SK-N-SH (cell line): ENCODE results near the gene DHPS. TPM values are rescaled to one million over a fixed set of nuclear protein-coding genes. Genes with fewer than 3 reads are reported as not detected.

ENCODE experiments used
- CTCF ChIA-PET: fragments of 300-600, 350-600 bp; formaldehyde crosslinking; extraction: SDS; loops from one replicate; lab custom pipeline; 2021; lab: Yijun Ruan, JAX
- POLR2A ChIA-PET: fragments of 350-600 bp; sonication (Branson Sonifier 250); formaldehyde crosslinking; extraction: SDS; loops from one replicate; lab custom pipeline; 2020; ENCODE audit warnings: antibody characterized with exemption, inconsistent platforms; lab: Yijun Ruan, JAX
- DNase-seq: peaks from one replicate; pipeline ENCODE4 v3.0.0; 2012
- H2AFZ ChIP-seq: fragments of 200-600 bp; sonication (generic); 2 replicates; pipeline ENCODE4 v1.8.1; 2016; ENCODE audit warnings: antibody characterized with exemption, mild to moderate bottlenecking, low read depth
- H3F3A ChIP-seq: fragments of 200-600 bp; sonication (generic); replicated peaks from 2 replicates; pipeline ENCODE3; 2016; ENCODE audit warnings: antibody characterized with exemption, mild to moderate bottlenecking; ENCODE audit not compliant: insufficient read depth
- H3K27ac ChIP-seq, 2 experiments: fragments of 200-500 bp in 1 of 2; fragments of 200-600 bp in 1 of 2; sonication (Bioruptor generic) in 1 of 2; sonication (generic), shearing (Covaris generic) in 1 of 2; 2 replicates each; pipeline versions ENCODE4 v1.5.1 to v1.6.1; 2014 to 2016; ENCODE audit warnings: low read depth in 2 of 2, inconsistent platforms in 1 of 2, low read length in 1 of 2, mild to moderate bottlenecking in 1 of 2, mixed read lengths in 1 of 2
- H3K27me3 ChIP-seq: fragments of 200-600 bp; sonication (generic), shearing (Covaris generic); 2 replicates; pipeline ENCODE4 v1.6.1; 2016; ENCODE audit warnings: mixed run types; ENCODE audit not compliant: insufficient read depth
- H3K36me3 ChIP-seq, 2 experiments: fragments of 200-500 bp in 1 of 2; fragments of 200-600 bp in 1 of 2; sonication (Bioruptor generic) in 1 of 2; sonication (generic) in 1 of 2; replicated peaks in 1 of 2; 2 replicates each; pipeline versions ENCODE3 to v1.5.1; 2014 to 2016; ENCODE audit warnings: low read length in 1 of 2, mild to moderate bottlenecking in 1 of 2; ENCODE audit not compliant: insufficient read depth in 2 of 2, control insufficient read depth in 1 of 2
- H3K4me1 ChIP-seq, 2 experiments: fragments of 200-500 bp in 1 of 2; fragments of 200-600 bp in 1 of 2; sonication (Bioruptor generic) in 1 of 2; sonication (generic), shearing (Covaris generic) in 1 of 2; 2 replicates each; pipeline versions ENCODE4 v1.5.1 to v1.6.1; 2014 to 2016; ENCODE audit warnings: low read depth in 1 of 2, low read length in 1 of 2, mixed run types in 1 of 2; ENCODE audit not compliant: insufficient read depth in 2 of 2, control insufficient read depth in 1 of 2
- H3K4me2 ChIP-seq: fragments of 200-600 bp; sonication (generic), shearing (Covaris generic); 2 replicates; pipeline ENCODE4 v1.6.1; 2017; ENCODE audit warnings: mixed run types
- H3K4me3 ChIP-seq, 2 experiments: fragments of 200-500 bp in 1 of 2; fragments of 200-600 bp in 1 of 2; sonication (Bioruptor generic) in 1 of 2; sonication (generic), shearing (Covaris generic) in 1 of 2; 2 replicates each; pipeline versions ENCODE4 v1.5.1 to v1.8.1; 2014 to 2016; ENCODE audit warnings: low read depth in 2 of 2, inconsistent platforms in 1 of 2, low read length in 1 of 2, mild to moderate bottlenecking in 1 of 2, mixed read lengths in 1 of 2, moderate library complexity in 1 of 2
- H3K79me2 ChIP-seq: fragments of 200-600 bp; sonication (generic); 2 replicates; pipeline ENCODE4 v1.8.1; 2017; ENCODE audit warnings: mild to moderate bottlenecking; ENCODE audit not compliant: insufficient read depth
- H3K9ac ChIP-seq: fragments of 200-600 bp; sonication (generic); 2 replicates; pipeline ENCODE4 v1.6.1; 2017; ENCODE audit warnings: mixed run types
- H3K9me2 ChIP-seq: fragments of 200-600 bp; sonication (generic); 2 replicates; pipeline ENCODE4 v1.6.1; 2017; ENCODE audit warnings: mixed run types
- H3K9me3 ChIP-seq: fragments of 200-600 bp; sonication (generic); 2 replicates; pipeline ENCODE4 v1.6.1; 2017; ENCODE audit warnings: mixed run types, mild to moderate bottlenecking, moderate library complexity
- H4K20me1 ChIP-seq: fragments of 200-600 bp; sonication (generic); 2 replicates; pipeline ENCODE4 v1.6.1; 2017; ENCODE audit warnings: mild to moderate bottlenecking, mixed run types; ENCODE audit not compliant: insufficient read depth
- EP300 ChIP-seq, 2 experiments: IDR thresholded peaks; 2 replicates each; pipeline versions ENCODE4 v1.4.0 to v1.6.1; 2012; ENCODE audit warnings: borderline replicate concordance in 1 of 2, low read depth in 1 of 2, low read length in 1 of 2
- FOSL2 ChIP-seq: IDR thresholded peaks from 2 replicates; pipeline ENCODE4 v1.4.0; 2012; ENCODE audit warnings: low read depth, mild to moderate bottlenecking, moderate library complexity, borderline replicate concordance
- GATA2 ChIP-seq: sonication (generic); formaldehyde crosslinking; IDR thresholded peaks from 2 replicates; pipeline ENCODE4 v1.5.0; 2020; ENCODE audit warnings: mild to moderate bottlenecking, missing genetic modification reagents
- JUND ChIP-seq: IDR thresholded peaks from 2 replicates; pipeline ENCODE4 v1.4.0; 2012
- MAX ChIP-seq: IDR thresholded peaks from 2 replicates; pipeline ENCODE4 v1.4.0; 2012; ENCODE audit warnings: low read depth
- MEF2A ChIP-seq: IDR thresholded peaks from 2 replicates; pipeline ENCODE4 v1.4.0; 2012; ENCODE audit warnings: low read depth, borderline replicate concordance
- NFIC ChIP-seq: IDR thresholded peaks from 2 replicates; pipeline ENCODE4 v1.4.0; 2012; ENCODE audit warnings: borderline replicate concordance
- NRF1 ChIP-seq: IDR thresholded peaks from 2 replicates; pipeline ENCODE4 v1.6.1; 2012; ENCODE audit warnings: low read depth, mild to moderate bottlenecking, low read length
- PBX3 ChIP-seq: IDR thresholded peaks from 2 replicates; pipeline ENCODE4; 2012
- POLR2AphosphoS5 ChIP-seq: IDR thresholded peaks from 2 replicates; pipeline ENCODE4 v1.6.1; 2012; ENCODE audit warnings: low read depth, low read length
- RFX5 ChIP-seq: IDR thresholded peaks from 2 replicates; pipeline ENCODE4 v1.6.1; 2012; ENCODE audit warnings: mild to moderate bottlenecking, improper control_type of control experiment, low read length
- SMC3 ChIP-seq: IDR thresholded peaks from 2 replicates; pipeline ENCODE4 v1.6.1; 2012; ENCODE audit warnings: low read depth, low read length, improper control_type of control experiment
- TAF1 ChIP-seq: IDR thresholded peaks from 2 replicates; pipeline ENCODE4 v1.6.1; 2012; ENCODE audit warnings: low read depth, mild to moderate bottlenecking, low read length, moderate library complexity, borderline replicate concordance
- TCF12 ChIP-seq: IDR thresholded peaks from 2 replicates; pipeline ENCODE4 v1.4.0; 2012
- TEAD4 ChIP-seq: IDR thresholded peaks from 2 replicates; pipeline ENCODE4 v1.4.0; 2012; ENCODE audit warnings: mild to moderate bottlenecking, borderline replicate concordance; ENCODE audit not compliant: insufficient read depth
- USF2 ChIP-seq: fragments of 150-350 bp; IDR thresholded peaks from 2 replicates; pipeline ENCODE4 v1.6.1; 2017; ENCODE audit warnings: antibody characterized with exemption, low read length, low read depth, borderline replicate concordance
- YY1 ChIP-seq: IDR thresholded peaks from 2 replicates; pipeline ENCODE4 v1.4.0; 2012; ENCODE audit warnings: low read depth, mild to moderate bottlenecking
- WGBS: methylation state at CpG from one replicate; pipeline ENCODE4 v1.1.6; 2017; ENCODE audit warnings: low lambda C conversion rate; 5-methylcytosine and 5-hydroxymethylcytosine counted together
- polyA plus RNA-seq, 3 experiments: library from polyadenylated mRNA; depleted of rRNA; stranded (reverse); fragments of >200 nt; gene quantifications; 2 replicates each; pipeline ENCODE4 v1.2.3, GENCODE V29; 2012
- TF ChIP-seq, protein P1 (sequence below): IDR thresholded peaks from 2 replicates; pipeline ENCODE4 v1.4.0; 2012; ENCODE audit warnings: low read depth, borderline replicate concordance

DHPS gene
- polyA plus RNA-seq, 1 of the 3 experiments (the other 2 are of a cell fraction): 179 TPM

GRCh38 chr19:12695997-12696365 lies 14.3 kb upstream of the DHPS start:
- Histone ChIP-seq H4K20me1 (no peaks in the 10 kb centered on the region), H2AFZ (peak overlapping the region; percentile 89), H3K9ac (peak overlapping the region; percentile 68), H3K4me3 (peak overlapping the region; percentile 81 to 89), H3F3A (peaks cover 33% of the 10 kb centered on the region), H3K4me1 (peaks cover 0 to 16% of the 10 kb centered on the region in 2 experiments; a peak in 2 of 4 replicates), H3K36me3 (peaks cover 15 to 17% of the 10 kb centered on the region in 2 experiments), H3K27ac (peak overlapping the region in 1 of 2 experiments; percentile 83; a peak in 2 of 4 replicates), H3K4me2 (peak overlapping the region; percentile 81), H3K9me2 (no peaks in the 10 kb centered on the region), H3K9me3 (no peaks in the 10 kb centered on the region), H3K79me2 (no peaks in the 10 kb centered on the region; the same call in 1 of the 2 replicates), H3K27me3 (no peaks in the 10 kb centered on the region)
- peak; percentile 59 for DNase-seq
- ChIA-PET POLR2A (interaction anchor here (0.6 to 1.9 kb wide), 8 partner anchors 10 to 117 kb away, joined by 3 to 5 read pairs (median 4); partner anchors contain the start of genes DHPS, MAN2B1 and WDR83), CTCF (interaction anchor here (0.9 to 2.9 kb wide), 7 partner anchors 10 to 152 kb away, joined by 4 to 11 read pairs (median 4); no protein-coding TSS in a partner anchor)
- no CpG with 5 or more reads among the region's 36 CpGs for WGBS
- TF ChIP-seq GATA2 (no peak), NRF1 (no peak), TCF12 (no peak), SMC3 (no peak), PBX3 (no peak), JUND (no peak), NFIC (no peak), FOSL2 (no peak), USF2 (no peak), RFX5 (no peak), TAF1 (no peak), MEF2A (no peak), YY1 (no peak), EP300 (IDR thresholded peaks at IDR 0.05; ENCODE audit: borderline replicate concordance in 1 of 2, low read depth in 1 of 2, low read length in 1 of 2) (no peak), TEAD4 (no peak), POLR2AphosphoS5 (no peak), MAX (no peak)
- TF ChIP-seq, protein P1, sequence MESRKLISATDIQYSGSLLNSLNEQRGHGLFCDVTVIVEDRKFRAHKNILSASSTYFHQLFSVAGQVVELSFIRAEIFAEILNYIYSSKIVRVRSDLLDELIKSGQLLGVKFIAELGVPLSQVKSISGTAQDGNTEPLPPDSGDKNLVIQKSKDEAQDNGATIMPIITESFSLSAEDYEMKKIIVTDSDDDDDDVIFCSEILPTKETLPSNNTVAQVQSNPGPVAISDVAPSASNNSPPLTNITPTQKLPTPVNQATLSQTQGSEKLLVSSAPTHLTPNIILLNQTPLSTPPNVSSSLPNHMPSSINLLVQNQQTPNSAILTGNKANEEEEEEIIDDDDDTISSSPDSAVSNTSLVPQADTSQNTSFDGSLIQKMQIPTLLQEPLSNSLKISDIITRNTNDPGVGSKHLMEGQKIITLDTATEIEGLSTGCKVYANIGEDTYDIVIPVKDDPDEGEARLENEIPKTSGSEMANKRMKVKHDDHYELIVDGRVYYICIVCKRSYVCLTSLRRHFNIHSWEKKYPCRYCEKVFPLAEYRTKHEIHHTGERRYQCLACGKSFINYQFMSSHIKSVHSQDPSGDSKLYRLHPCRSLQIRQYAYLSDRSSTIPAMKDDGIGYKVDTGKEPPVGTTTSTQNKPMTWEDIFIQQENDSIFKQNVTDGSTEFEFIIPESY: no peak
